Right cardiac atrium (tissue), 5 donors: ENCODE measurements around the gene GRIK4. TPM values are rescaled to one million over a fixed set of nuclear protein-coding genes. Genes with fewer than 3 reads are reported as not detected.
"Not testable (repeated sequence)": the region's sequence is repeated elsewhere in the genome, so short reads cannot be mapped to it uniquely, and the experiment has no call there.

Source experiments
- ATAC-seq, 2 donors: fragments of 200-7000 bp; cut with Tn5 transposase; one replicate each; pipeline versions ENCODE4 v1.8.0 to v1.9.1; 2020; ENCODE audit warnings: moderate library complexity in 2 of 2, mild to moderate bottlenecking in 1 of 2
- DNase-seq, 3 donors: peaks; one replicate each; pipeline ENCODE4 v3.0.0-alpha.2; 2020
- H3K27ac ChIP-seq: one replicate; pipeline ENCODE4 v1.5.1; 2013; ENCODE audit warnings: mild to moderate bottlenecking, low read length, control low read depth, moderate library complexity
- H3K27me3 ChIP-seq: one replicate; pipeline ENCODE4 v1.6.1; 2013; ENCODE audit not compliant: control insufficient read depth, insufficient read depth
- H3K4me1 ChIP-seq: one replicate; pipeline ENCODE4 v1.6.1; 2013; ENCODE audit warnings: low read length; ENCODE audit not compliant: control insufficient read depth, insufficient read depth
- H3K4me3 ChIP-seq: one replicate; pipeline ENCODE4 v1.5.1; 2013; ENCODE audit warnings: low read length, control low read depth
- H3K9me3 ChIP-seq: one replicate; pipeline ENCODE4 v1.6.1; 2013; ENCODE audit warnings: low read length; ENCODE audit not compliant: control insufficient read depth
- WGBS: extraction: QIAGEN DNeasy Blood & Tissue Kit; methylation state at CpG from one replicate; pipeline ENCODE4 v1.1.7; 2013; 5-methylcytosine and 5-hydroxymethylcytosine counted together
- intact Hi-C, 4 donors: fragments of 100-400 bp; cut with DNase I; formaldehyde crosslinking; loops; one replicate each; pipeline versions ENCODE4 v1.11.0 to v1.14.0; 2022 to 2023
- polyA plus RNA-seq: library from polyadenylated mRNA; stranded (reverse); fragments of 200-250 nt; gene quantifications from one replicate; pipeline ENCODE4 v1.2.3, GENCODE V29; 2013
- total RNA-seq, 4 donors: library from RNA; stranded (reverse); fragmentation: NEBNext Ultra II Directional; extraction: Animal tissue kit (Norgen Biotek cat#: 25700); gene quantifications; one replicate each; pipeline ENCODE4 v1.2.1, GENCODE V29; 2021
- donor health status: healthy with polysubstance abuse.
- donor health status: DM: no; HTN: yes; CAD: no.
- donor health status: DM: no; HTN: no; CAD: no.
- donor health status: DM: no; HTN: yes; CAD: no; lungs with severe emphysema.
- donor health status: DM: yes; HTN: yes; CAD: no.

Gene GRIK4
- total and polyA plus RNA-seq, 5 donors = 0.32 to 3.4 (median 0.80) TPM; not detected in 1

DNA sequence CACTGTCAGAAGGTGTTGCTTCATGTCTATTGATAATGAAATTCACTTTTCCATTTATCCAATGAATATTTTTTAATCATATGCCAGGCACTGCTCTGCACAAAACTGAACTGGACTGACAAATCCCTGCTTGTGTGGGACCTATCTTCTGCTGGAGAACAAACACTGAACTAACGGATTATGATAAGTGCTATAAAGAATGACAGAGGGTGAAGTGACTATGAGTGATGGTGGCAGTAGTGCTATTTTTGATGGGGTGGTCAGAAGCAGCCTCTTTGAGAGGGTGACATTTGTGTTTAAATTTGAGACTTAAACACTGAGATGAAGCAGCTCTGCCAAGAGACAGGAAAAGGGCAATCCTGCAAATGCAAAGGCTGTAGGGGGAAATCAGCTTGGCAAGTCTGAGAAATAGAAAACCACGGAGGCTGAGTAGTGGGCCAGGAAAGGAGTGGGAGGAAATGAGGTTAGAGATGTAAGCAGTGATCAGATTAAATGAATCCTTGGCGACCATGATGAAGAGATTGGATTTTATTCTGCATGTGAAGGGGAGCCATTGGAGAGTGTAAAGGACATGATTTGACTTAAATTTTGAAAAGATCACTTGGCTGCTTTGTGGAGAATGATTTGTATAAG lies 518.4 kb downstream of the GRIK4 start:
- intact Hi-C loops = no loop called here
- no peaks in the 10 kb centered on the region for H3K27me3 ChIP-seq
- peaks cover 2% of the 10 kb centered on the region for H3K4me1 ChIP-seq
- WGBS = 35% methylated on average over 3 of the region's 3 CpGs
- no peak overlapping the region for H3K4me3 ChIP-seq
- H3K27ac ChIP-seq = peak overlapping the region; percentile 72
- no peak for DNase-seq
- H3K9me3 ChIP-seq = no peaks in the 10 kb centered on the region
- ATAC-seq = peak in 1 of 2 donors; percentile 48

DNA sequence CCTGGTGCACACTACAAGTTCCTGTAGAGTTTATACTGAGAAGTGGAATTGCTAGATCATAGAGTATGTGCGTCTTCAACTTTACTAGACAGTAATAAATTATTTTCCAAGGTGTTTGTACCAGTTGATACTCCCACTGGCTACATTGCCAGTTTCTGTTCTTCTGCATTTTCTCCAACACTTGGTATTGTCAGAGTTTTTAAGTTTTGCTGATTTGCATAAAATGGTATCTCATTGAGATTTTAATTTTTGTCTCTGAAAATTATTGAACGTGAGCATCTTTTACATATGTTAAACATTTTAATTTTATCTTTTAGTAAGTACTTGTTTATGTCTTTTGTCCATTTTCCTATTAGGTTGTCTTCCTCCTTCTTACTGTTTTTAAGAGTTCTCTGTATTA lies 519.6 kb downstream of the GRIK4 start:
- no peaks in the 10 kb centered on the region for H3K4me1 ChIP-seq
- H3K27ac ChIP-seq = no peak overlapping the region
- no peak for DNase-seq
- WGBS = 97% methylated on average over 2 of the region's 2 CpGs
- H3K27me3 ChIP-seq = no peaks in the 10 kb centered on the region
- no peak for ATAC-seq
- intact Hi-C loops = no loop called here
- H3K9me3 ChIP-seq = no peaks in the 10 kb centered on the region
- no peak overlapping the region for H3K4me3 ChIP-seq

DNA sequence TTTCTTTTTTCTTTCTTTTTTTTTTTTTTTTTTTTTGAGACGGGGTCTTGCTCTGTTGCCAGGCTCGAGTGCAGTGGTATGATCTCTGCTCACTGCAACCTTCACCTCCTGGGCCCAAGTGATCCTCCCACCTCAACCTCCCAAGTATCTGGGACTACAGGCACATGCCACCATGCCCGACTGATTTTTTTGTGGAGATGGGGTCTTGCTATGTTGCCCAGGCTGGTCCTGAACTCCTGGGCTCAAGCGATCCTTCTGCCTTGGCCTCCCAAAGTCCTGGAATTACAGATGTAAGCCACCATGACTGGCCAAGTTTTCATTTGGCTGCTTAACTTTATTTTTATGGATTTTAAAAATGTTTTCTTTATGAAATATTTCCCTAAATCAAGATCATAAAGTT lies 520.1 kb downstream of the GRIK4 start:
- H3K4me1 ChIP-seq, H3K4me3 ChIP-seq, H3K9me3 ChIP-seq, DNase-seq, ATAC-seq, H3K27ac ChIP-seq, intact Hi-C loops, H3K27me3 ChIP-seq: not testable (repeated sequence)
- WGBS = 98% methylated on average over 4 of the region's 4 CpGs

DNA sequence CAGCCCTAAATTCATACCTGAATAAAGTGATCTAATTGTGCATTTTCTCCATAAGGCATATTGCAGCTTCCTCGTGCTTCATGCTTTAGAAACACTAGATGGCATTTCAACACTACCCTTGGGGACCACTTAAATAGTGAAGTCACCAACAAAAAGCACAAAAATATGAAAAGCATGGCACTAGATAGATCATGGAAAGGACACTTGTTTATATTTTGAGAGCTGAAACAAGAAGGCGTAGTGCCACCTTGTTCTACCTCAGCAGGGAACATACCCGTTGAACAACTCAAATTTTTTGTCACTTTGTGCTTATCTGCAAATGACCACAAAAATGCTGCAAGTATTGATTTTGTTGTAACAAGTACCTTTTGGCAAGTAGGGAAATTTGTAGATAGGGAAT lies 521.0 kb downstream of the GRIK4 start:
- WGBS = 90% methylated on average over 3 of the region's 3 CpGs
- Histone ChIP-seq H3K4me1 (no peaks in the 10 kb centered on the region), H3K9me3 (no peaks in the 10 kb centered on the region), H3K27ac (no peak overlapping the region), H3K27me3 (no peaks in the 10 kb centered on the region), H3K4me3 (no peak overlapping the region)
- DNase-seq (no peak), ATAC-seq (no peak)
- intact Hi-C loops = no loop called here

GRCh38 chr11:121033635-121034034 lies 522.1 kb downstream of the GRIK4 start:
- Histone ChIP-seq H3K27me3 (no peaks in the 10 kb centered on the region), H3K9me3 (no peaks in the 10 kb centered on the region), H3K4me1 (no peaks in the 10 kb centered on the region), H3K27ac (no peak overlapping the region), H3K4me3 (no peak overlapping the region)
- WGBS = 96% methylated on average over 4 of the region's 4 CpGs
- intact Hi-C loops = no loop called here
- no peak for ATAC-seq
- no peak for DNase-seq

DNA sequence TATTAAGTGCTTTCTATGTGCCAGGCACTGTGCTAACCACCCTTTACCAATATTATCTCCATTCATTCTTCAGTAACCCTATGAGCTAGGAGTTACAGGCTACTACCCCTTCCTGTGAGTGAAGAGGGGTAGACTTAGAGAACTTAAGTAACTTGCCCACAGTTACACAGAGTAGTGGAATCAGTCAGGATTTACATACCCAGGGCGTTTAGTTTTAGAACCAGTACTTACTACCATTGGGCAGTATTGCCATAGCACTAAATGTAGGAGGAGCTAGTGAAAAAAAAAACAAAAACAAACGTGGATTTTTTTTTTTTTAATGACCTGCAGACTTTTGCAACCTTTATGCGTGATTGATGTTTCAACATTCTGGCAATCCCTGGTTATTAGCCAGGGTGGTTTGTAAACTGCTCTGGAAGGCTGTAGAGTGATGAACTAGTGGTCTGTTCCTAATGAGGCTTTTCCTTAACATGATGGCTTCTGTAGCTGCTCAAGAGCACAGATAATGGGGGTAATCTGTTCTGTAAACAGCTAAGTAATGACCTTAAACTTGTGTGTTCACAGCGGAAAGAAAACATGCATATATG lies 523.7 kb downstream of the GRIK4 start:
- intact Hi-C loops = no loop called here
- WGBS = 76% methylated on average over 4 of the region's 4 CpGs
- Histone ChIP-seq H3K27me3 (no peaks in the 10 kb centered on the region), H3K4me1 (no peaks in the 10 kb centered on the region), H3K4me3 (no peak overlapping the region), H3K9me3 (no peaks in the 10 kb centered on the region), H3K27ac (no peak overlapping the region)
- DNase-seq = no peak
- peak in 1 of 2 donors; percentile 11 for ATAC-seq

DNA sequence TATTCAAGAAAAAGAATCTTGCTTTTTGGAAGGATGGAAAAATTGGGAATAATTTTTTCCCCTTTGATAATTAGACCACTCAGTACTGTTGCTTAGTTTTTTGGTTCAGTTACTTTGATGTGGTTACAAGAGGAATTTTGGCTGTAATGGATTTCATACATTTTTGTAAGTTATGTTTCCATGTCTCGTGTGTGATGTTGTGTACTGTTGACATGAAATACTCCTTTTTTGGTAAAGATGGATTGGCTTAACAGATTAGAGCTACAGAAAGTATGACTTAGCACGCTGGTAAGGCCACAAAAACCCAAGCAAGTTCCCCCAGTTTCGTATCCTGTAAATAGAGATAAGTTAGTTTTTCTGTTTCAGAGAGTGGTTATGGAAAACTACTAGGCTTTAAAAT lies 524.2 kb downstream of the GRIK4 start:
- Histone ChIP-seq H3K27me3 (no peaks in the 10 kb centered on the region), H3K4me1 (no peaks in the 10 kb centered on the region), H3K9me3 (no peaks in the 10 kb centered on the region), H3K4me3 (no peak overlapping the region), H3K27ac (no peak overlapping the region)
- 77% methylated on average over 3 of the region's 3 CpGs for WGBS
- intact Hi-C loops = no loop called here
- ATAC-seq = no peak
- no peak for DNase-seq

DNA sequence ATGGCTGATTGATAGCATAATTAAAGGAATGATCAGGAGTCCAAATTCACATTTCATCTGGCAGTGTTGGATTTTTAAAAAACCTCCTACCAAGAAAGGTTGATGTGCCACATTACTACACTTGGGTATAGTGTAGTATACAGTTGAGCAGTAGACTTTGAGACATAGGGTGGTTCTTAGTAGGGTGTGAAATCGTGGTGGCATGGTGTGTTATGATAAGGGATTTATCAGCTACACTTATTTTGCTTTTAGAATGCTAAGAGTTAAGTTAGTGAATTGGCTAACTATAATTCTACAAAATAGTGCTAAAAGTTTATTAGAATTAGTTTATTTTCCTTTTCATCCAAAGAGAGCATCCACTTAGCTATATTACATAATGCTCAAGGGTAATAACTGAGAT lies 525.5 kb downstream of the GRIK4 start:
- 57% methylated on average over 1 of the region's 1 CpG for WGBS
- H3K4me3 ChIP-seq = no peak overlapping the region
- DNase-seq (no peak), ATAC-seq (no peak)
- no peaks in the 10 kb centered on the region for H3K9me3 ChIP-seq
- intact Hi-C loops = no loop called here
- peaks cover 1% of the 10 kb centered on the region for H3K4me1 ChIP-seq
- H3K27ac ChIP-seq = no peak overlapping the region
- H3K27me3 ChIP-seq = no peaks in the 10 kb centered on the region

Other genes starting within 250 kb of the GRIK4 start
- gene TLCD5, start 186.4 kb upstream of the GRIK4 start, total RNA-seq = 10 to 100 TPM; 15.7 to 21.3 (median 17.0) TPM
- gene TLCD5, start 186.4 kb upstream of the GRIK4 start, polyA plus RNA-seq = 7.5 TPM
- gene ARHGEF12, start 175.3 kb upstream of the GRIK4 start, total RNA-seq = 100 to 1,000 TPM in 2 of 4 donors, 10 to 100 TPM in 2; 93.1 to 112 (median 97.3) TPM
- 26.1 TPM for gene ARHGEF12, start 175.3 kb upstream of the GRIK4 start, polyA plus RNA-seq